Stimulated activated naive CD8-positive, alpha-beta T cell treated with anti-CD3 and anti-CD28 coated beads, Interleukin-15, amount 100 ng/mL, for 72 hours (primary cell): ENCODE results near the gene TWNK.
"Not testable (repeated sequence)": the region's sequence is repeated elsewhere in the genome, so short reads cannot be mapped to it uniquely, and the experiment has no call there.

Experiments
- ATAC-seq: fragments of 150-1000 bp; cut with Tn5 transposase; 2 replicates; pipeline ENCODE4 v1.10.0; 2021; ENCODE audit warnings: mild to moderate bottlenecking, moderate library complexity
- DNase-seq, 2 donors: peaks; one replicate each; pipeline ENCODE4 v3.0.0; 2021 to 2022
- H3K27ac Mint-ChIP-seq, 2 donors: one replicate each; pipeline ENCODE4 v1.8.0; 2022; ENCODE audit warnings: mild to moderate bottlenecking in 2 of 2, mixed read lengths in 2 of 2, moderate library complexity in 2 of 2
- H3K27me3 Mint-ChIP-seq: one replicate; pipeline ENCODE4 v1.8.0; 2022; ENCODE audit warnings: mixed read lengths
- H3K4me1 Mint-ChIP-seq: one replicate; pipeline ENCODE4 v1.8.0; 2022; ENCODE audit warnings: mild to moderate bottlenecking, mixed read lengths
- H3K4me3 Mint-ChIP-seq, 2 donors: one replicate each; pipeline ENCODE4 v1.8.0; 2022; ENCODE audit warnings: mild to moderate bottlenecking in 2 of 2, mixed read lengths in 2 of 2, moderate library complexity in 1 of 2
- H3K9me3 Mint-ChIP-seq, 2 donors: one replicate each; pipeline ENCODE4 v1.8.0; 2022; ENCODE audit warnings: mixed read lengths in 2 of 2

Gene TWNK

GRCh38 chr10:100970076-100970913 lies 17.0 kb upstream of the TWNK start:
- ATAC-seq: no peak
- peaks cover 34% of the 10 kb centered on the region for H3K4me1 Mint-ChIP-seq
- peak overlapping the region; percentile 55 to 75 for H3K4me3 Mint-ChIP-seq
- H3K27ac Mint-ChIP-seq: no peak overlapping the region
- H3K27me3 Mint-ChIP-seq: no peaks in the 10 kb centered on the region
- H3K9me3 Mint-ChIP-seq: no peaks in the 10 kb centered on the region
- DNase-seq: no peak

DNA sequence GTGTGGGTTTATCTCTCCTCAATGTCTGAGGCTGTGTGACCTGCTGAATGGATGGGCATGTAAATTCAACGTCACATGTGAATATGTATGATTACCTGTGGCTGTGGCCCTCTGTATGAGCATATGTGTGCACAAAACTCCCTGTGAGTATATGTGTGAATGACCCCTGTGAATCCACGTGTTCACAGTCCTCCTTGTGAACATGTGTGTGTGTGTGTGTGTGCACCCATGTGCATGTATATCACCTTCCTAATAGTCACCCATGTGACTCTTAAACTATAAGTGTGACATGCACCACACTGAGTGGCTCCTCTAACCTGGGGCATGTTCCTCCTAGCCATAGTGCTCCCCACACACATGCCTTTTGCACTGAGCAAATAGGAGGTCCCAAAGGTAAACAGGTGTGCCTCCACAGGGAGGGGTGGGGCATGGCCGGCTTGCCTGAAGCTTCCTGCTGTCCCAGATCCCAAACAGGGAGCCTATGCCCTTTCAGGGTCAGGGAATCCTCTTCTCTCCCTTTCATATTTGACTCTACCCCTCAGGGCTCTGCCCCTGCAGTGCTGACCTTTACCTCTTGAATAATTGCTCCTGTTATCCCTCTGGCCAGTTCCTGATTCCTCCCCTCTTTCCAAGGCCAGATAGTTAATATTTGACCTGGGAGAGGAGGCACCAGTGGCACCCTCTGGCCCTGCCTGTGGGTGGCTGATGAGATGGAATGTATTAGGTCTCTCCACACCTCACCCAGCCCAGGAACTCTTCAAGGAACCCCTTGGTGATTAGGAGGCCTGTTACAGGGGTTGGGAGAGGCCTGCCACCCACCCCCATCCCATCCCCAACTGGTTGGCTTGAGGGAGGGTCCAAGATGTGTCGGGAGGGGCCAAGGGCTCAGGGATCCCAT lies 16.2 kb upstream of the TWNK start:
- H3K4me1 Mint-ChIP-seq: peaks cover 34% of the 10 kb centered on the region
- H3K27me3 Mint-ChIP-seq: no peaks in the 10 kb centered on the region
- H3K4me3 Mint-ChIP-seq: peak overlapping the region in 1 of 2 donors; percentile 75
- no peaks in the 10 kb centered on the region for H3K9me3 Mint-ChIP-seq
- DNase-seq: no peak
- ATAC-seq: no peak
- H3K27ac Mint-ChIP-seq: no peak overlapping the region

- peaks cover 34% of the 10 kb centered on the region for H3K4me1 Mint-ChIP-seq
- ATAC-seq (no peak), DNase-seq (no peak)
- no peak overlapping the region for H3K4me3 Mint-ChIP-seq
- H3K9me3 Mint-ChIP-seq: no peaks in the 10 kb centered on the region
- no peaks in the 10 kb centered on the region for H3K27me3 Mint-ChIP-seq
- no peak overlapping the region for H3K27ac Mint-ChIP-seq
Observed at GRCh38 chr10:100972115-100972903, 15.0 kb upstream of the TWNK start.

DNA sequence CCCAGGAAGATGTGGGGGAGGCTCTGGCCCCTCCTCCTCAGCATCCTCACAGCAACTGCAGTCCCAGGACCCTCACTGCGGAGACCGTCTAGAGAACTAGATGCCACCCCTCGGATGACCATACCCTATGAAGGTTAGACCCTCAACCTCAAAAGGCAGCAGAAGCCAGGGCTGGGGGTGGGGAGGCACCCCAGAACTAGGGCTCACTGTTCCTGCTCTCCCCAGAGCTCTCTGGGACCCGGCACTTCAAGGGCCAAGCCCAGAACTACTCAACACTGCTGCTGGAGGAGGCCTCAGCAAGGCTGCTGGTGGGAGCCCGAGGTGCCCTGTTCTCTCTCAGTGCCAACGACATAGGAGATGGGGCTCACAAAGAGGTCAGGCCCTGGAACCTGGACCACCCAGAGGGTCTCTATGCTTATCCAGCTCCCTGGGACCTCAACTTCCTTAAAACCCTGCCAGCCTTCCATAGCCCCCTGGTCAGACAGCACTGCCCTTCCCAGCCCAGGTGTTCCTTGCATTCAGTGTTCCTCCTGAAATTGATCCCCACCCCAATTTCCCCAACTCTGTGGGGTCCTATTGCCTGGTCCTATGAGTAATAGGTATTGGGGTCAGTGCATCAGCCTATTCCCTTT lies 14.3 kb upstream of the TWNK start:
- peaks cover 34% of the 10 kb centered on the region for H3K4me1 Mint-ChIP-seq
- no peak overlapping the region for H3K27ac Mint-ChIP-seq
- no peaks in the 10 kb centered on the region for H3K9me3 Mint-ChIP-seq
- DNase-seq (no peak), ATAC-seq (no peak)
- H3K4me3 Mint-ChIP-seq: no peak overlapping the region
- H3K27me3 Mint-ChIP-seq: no peaks in the 10 kb centered on the region

- not testable (repeated sequence) for H3K27me3 Mint-ChIP-seq, H3K4me3 Mint-ChIP-seq, H3K9me3 Mint-ChIP-seq, ATAC-seq, H3K27ac Mint-ChIP-seq, DNase-seq
- peaks cover 14% of the 10 kb centered on the region for H3K4me1 Mint-ChIP-seq
Observed at GRCh38 chr10:100975397-100975796, 11.9 kb upstream of the TWNK start.

DNA sequence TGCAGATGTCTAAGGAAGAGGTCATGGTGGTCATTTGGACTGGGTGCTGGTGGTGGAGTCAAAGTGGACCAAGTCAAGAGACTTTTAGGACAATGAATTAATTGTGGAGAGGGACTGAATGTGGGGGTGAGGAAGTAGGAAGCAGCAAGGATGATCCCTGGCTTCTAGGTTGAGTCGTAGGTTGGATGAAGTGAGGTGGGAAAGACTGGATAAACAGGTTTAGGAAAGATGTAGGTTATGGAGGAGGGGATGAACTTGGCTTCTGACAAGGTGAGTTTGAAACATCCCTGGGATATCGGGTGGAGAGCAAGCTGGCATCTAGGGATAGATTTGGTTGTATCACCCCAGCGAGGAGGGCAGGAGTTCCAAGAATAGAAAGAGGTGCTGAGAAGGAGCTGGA lies 10.4 kb upstream of the TWNK start:
- ATAC-seq (no peak), DNase-seq (no peak)
- Mint-ChIP-seq H3K9me3 (no peaks in the 10 kb centered on the region), H3K27ac (no peak overlapping the region), H3K4me3 (no peak overlapping the region), H3K4me1 (peaks cover 10% of the 10 kb centered on the region), H3K27me3 (no peaks in the 10 kb centered on the region)

GRCh38 chr10:100977436-100977835 lies 9.9 kb upstream of the TWNK start:
- H3K4me1 Mint-ChIP-seq: peaks cover 5% of the 10 kb centered on the region
- DNase-seq (no peak), ATAC-seq (no peak)
- H3K9me3 Mint-ChIP-seq: no peaks in the 10 kb centered on the region
- no peak overlapping the region for H3K27ac Mint-ChIP-seq
- no peak overlapping the region for H3K4me3 Mint-ChIP-seq
- no peaks in the 10 kb centered on the region for H3K27me3 Mint-ChIP-seq

DNA sequence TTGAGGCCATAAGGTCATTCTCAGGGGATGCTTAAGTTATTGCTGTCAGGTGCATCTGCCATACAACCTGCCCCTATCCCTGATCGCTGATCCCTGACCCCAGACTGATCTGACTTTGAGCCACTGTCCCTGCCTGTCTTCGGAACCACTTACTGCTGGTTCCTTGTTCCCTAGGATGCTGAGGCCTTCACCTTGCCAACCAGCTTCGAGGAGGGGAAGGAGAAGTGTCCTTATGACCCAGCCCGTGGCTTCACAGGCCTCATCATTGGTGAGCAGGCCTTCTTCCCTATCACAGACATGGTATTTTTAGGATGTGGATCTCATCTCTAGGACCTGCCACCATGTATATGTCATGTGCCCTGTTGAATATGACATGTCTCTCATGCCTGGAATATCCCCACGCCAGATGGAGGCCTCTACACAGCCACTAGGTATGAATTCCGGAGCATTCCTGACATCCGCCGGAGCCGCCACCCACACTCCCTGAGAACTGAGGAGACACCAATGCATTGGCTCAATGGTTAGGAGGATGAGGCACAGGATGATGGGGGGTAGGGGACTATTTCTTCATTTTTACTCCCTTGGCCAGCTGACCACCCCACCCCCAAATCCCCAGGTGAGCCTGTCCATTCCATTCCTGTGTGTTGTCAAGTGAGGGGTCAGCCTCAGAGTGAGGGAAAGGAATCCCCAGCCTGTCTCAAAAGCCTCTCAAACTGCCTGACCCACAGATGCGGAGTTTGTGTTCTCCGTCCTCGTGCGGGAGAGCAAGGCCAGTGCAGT lies 9.0 kb upstream of the TWNK start:
- H3K9me3 Mint-ChIP-seq: no peaks in the 10 kb centered on the region
- no peak overlapping the region for H3K27ac Mint-ChIP-seq
- no peaks in the 10 kb centered on the region for H3K27me3 Mint-ChIP-seq
- ATAC-seq: no peak
- no peaks in the 10 kb centered on the region for H3K4me1 Mint-ChIP-seq
- no peak overlapping the region for H3K4me3 Mint-ChIP-seq
- no peak for DNase-seq

DNA sequence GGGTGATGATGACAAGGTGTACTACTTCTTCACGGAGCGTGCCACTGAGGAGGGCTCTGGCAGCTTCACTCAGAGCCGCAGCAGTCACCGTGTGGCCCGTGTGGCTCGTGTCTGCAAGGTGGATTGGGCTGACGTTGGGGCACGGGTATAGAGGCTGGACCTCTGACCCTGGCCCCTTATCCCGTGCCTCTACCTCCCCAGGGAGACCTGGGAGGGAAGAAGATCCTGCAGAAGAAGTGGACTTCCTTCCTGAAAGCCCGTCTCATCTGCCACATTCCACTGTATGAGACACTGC lies 8.5 kb upstream of the TWNK start:
- Mint-ChIP-seq H3K27ac (no peak overlapping the region), H3K9me3 (no peaks in the 10 kb centered on the region), H3K4me1 (no peaks in the 10 kb centered on the region), H3K4me3 (no peak overlapping the region), H3K27me3 (no peaks in the 10 kb centered on the region)
- ATAC-seq (no peak), DNase-seq (no peak)

GRCh38 chr10:100979791-100980272 lies 7.5 kb upstream of the TWNK start:
- Mint-ChIP-seq H3K27me3 (no peaks in the 10 kb centered on the region), H3K9me3 (no peaks in the 10 kb centered on the region), H3K4me1 (peaks cover 6% of the 10 kb centered on the region), H3K4me3 (no peak overlapping the region), H3K27ac (no peak overlapping the region)
- no peak for DNase-seq
- no peak for ATAC-seq

DNA sequence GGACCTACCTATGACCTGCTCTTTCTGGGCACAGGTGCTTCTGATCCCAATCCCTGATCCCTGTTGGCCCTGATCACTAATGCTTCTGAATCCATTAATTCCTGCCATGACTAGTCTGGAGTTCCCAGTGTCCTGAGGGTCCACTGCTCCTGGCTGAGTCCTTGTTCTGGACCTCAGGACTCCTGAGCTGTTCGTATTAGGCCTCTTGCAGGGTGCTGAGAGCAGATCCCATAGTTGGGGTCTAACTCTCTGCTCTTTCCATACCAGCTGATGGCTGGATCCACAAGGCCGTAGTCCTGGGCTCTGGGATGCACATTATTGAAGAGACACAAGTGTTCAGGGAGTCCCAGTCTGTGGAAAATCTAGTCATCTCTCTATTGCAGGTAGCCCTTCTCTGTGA lies 7.0 kb upstream of the TWNK start:
- Mint-ChIP-seq H3K4me3 (no peak overlapping the region), H3K27ac (no peak overlapping the region), H3K4me1 (peaks cover 6% of the 10 kb centered on the region), H3K27me3 (no peaks in the 10 kb centered on the region), H3K9me3 (no peaks in the 10 kb centered on the region)
- ATAC-seq (no peak), DNase-seq (no peak)

DNA sequence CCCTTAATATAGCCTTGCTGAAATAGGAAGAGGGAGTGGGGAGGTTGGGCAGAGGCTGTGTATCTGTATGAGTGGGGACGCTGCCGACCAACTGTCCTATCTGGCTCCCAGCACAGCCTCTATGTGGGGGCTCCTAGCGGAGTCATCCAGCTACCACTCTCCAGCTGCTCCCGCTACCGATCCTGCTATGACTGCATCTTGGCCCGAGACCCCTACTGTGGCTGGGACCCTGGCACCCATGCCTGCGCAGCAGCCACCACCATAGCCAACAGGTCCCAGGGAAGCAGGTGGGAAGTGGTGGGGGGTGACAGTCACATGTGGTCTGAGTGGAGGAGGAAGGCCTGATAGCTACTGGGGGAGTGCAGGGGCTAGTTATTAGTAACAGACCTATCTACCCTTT lies 6.6 kb upstream of the TWNK start:
- Mint-ChIP-seq H3K4me3 (no peak overlapping the region), H3K4me1 (peaks cover 10% of the 10 kb centered on the region), H3K27me3 (no peaks in the 10 kb centered on the region), H3K27ac (no peak overlapping the region), H3K9me3 (no peaks in the 10 kb centered on the region)
- ATAC-seq: no peak
- no peak for DNase-seq

GRCh38 chr10:100981178-100981772 lies 6.1 kb upstream of the TWNK start:
- Mint-ChIP-seq H3K27ac (peak overlapping the region in 1 of 2 donors; percentile 37), H3K4me3 (no peak overlapping the region), H3K9me3 (no peaks in the 10 kb centered on the region), H3K27me3 (no peaks in the 10 kb centered on the region), H3K4me1 (peaks cover 14% of the 10 kb centered on the region)
- DNase-seq: no peak
- no peak for ATAC-seq
